ENCODE measurements around the gene AATF.
"Not testable (repeated sequence)": the region's sequence is repeated elsewhere in the genome, so short reads cannot be mapped to it uniquely, and the experiment has no call there.

Gene AATF

GRCh38 chr17:37067555-37068111, 118.9 kb downstream of the AATF start:
- TF ChIP-seq, protein P1, sequence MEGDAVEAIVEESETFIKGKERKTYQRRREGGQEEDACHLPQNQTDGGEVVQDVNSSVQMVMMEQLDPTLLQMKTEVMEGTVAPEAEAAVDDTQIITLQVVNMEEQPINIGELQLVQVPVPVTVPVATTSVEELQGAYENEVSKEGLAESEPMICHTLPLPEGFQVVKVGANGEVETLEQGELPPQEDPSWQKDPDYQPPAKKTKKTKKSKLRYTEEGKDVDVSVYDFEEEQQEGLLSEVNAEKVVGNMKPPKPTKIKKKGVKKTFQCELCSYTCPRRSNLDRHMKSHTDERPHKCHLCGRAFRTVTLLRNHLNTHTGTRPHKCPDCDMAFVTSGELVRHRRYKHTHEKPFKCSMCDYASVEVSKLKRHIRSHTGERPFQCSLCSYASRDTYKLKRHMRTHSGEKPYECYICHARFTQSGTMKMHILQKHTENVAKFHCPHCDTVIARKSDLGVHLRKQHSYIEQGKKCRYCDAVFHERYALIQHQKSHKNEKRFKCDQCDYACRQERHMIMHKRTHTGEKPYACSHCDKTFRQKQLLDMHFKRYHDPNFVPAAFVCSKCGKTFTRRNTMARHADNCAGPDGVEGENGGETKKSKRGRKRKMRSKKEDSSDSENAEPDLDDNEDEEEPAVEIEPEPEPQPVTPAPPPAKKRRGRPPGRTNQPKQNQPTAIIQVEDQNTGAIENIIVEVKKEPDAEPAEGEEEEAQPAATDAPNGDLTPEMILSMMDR (IDR thresholded peaks at IDR 0.05; ENCODE audit: low read depth, low read length), result no peak
- peak; percentile 73 for DNase-seq
- H3K27me3 ChIP-seq, result no peaks in the 10 kb centered on the region
- H3K9me3 ChIP-seq, result no peaks in the 10 kb centered on the region
- peaks cover 12% of the 10 kb centered on the region for H3K4me1 ChIP-seq
- no peak overlapping the region for H3K4me3 ChIP-seq (ENCODE audit: low read depth, low read length)
- no peaks in the 10 kb centered on the region for H3K36me3 ChIP-seq

- DNase-seq, result no peak
- Histone ChIP-seq H3K4me3 (ENCODE audit: low read depth, low read length) (no peak overlapping the region), H3K27me3 (no peaks in the 10 kb centered on the region), H3K36me3 (no peaks in the 10 kb centered on the region), H3K4me1 (peaks cover 12% of the 10 kb centered on the region), H3K9me3 (no peaks in the 10 kb centered on the region)
- TF ChIP-seq, protein P1 (IDR thresholded peaks at IDR 0.05; ENCODE audit: low read depth, low read length), result no peak
These were observed 119.5 kb downstream of the AATF start for GRCh38 chr17:37068266-37068665.

- Histone ChIP-seq H3K4me3 (ENCODE audit: low read depth, low read length) (no peak overlapping the region), H3K36me3 (no peaks in the 10 kb centered on the region), H3K4me1 (peaks cover 12% of the 10 kb centered on the region), H3K27me3 (no peaks in the 10 kb centered on the region), H3K9me3 (no peaks in the 10 kb centered on the region)
- no peak for DNase-seq
- TF ChIP-seq, protein P1 (IDR thresholded peaks at IDR 0.05; ENCODE audit: low read depth, low read length), result no peak
These were observed 120.3 kb downstream of the AATF start for GRCh38 chr17:37069087-37069486.

- H3K9me3 ChIP-seq; H3K36me3 ChIP-seq; H3K4me1 ChIP-seq; H3K4me3 ChIP-seq (ENCODE audit: low read depth, low read length); DNase-seq; H3K27me3 ChIP-seq: not testable (repeated sequence)
These were observed 124.7 kb downstream of the AATF start for GRCh38 chr17:37073464-37073863.

DNA sequence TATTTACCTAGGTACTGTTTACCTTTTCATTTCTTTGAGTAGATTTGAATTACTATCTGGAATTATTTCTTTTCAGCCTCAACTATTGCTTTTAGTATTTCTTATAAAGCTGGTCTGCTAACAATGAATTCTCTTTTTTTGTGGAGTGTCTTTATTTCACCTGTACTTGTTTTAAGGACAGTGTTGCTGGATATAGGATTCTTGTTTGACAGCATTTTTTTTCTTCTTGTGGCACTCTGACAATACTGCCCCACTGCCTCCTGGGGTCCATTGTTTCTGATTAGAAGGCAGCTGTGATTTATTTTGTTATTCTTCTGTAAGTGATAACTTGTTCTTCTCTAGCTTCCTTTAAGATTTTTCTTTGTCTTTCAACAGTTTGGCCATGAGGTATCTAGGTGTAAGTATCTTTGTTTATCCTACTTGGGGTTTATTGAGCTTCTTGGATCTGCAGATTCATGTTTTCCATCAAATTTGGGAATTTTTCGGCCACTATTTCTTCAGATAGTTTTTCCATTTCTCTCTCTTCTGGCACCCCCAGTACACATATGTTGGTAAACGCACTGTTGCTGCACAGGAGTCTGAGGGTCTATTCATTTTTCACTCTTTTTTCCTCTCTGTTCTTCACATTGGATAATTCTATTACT, 130.4 kb downstream of the AATF start:
- TF ChIP-seq, protein P1 (IDR thresholded peaks at IDR 0.05; ENCODE audit: low read depth, low read length), result no peak
- DNase-seq, result no peak
- Histone ChIP-seq H3K4me1 (no peaks in the 10 kb centered on the region), H3K4me3 (ENCODE audit: low read depth, low read length) (no peak overlapping the region), H3K9me3 (no peaks in the 10 kb centered on the region), H3K27me3 (no peaks in the 10 kb centered on the region), H3K36me3 (peaks cover 3% of the 10 kb centered on the region; the same call in 1 of the 2 replicates)

- Histone ChIP-seq H3K36me3 (peaks cover 5% of the 10 kb centered on the region), H3K27me3 (no peaks in the 10 kb centered on the region), H3K9me3 (no peaks in the 10 kb centered on the region), H3K4me1 (no peaks in the 10 kb centered on the region), H3K4me3 (ENCODE audit: low read depth, low read length) (no peak overlapping the region)
- TF ChIP-seq, protein P1 (IDR thresholded peaks at IDR 0.05; ENCODE audit: low read depth, low read length), result no peak
- no peak for DNase-seq
These were observed 131.0 kb downstream of the AATF start for GRCh38 chr17:37079735-37080134.

Measured in BE2C (cell line).